OCI-LY7 (cell line): ENCODE data around the gene CTNNA1. TPM values are rescaled to one million over a fixed set of nuclear protein-coding genes. Genes with fewer than 3 reads are reported as not detected.

Source experiments
- BruUV-seq: library from RNA; stranded (reverse); fragments of 400-500 nt; replicated peaks from 2 replicates; lab custom pipeline; 2021; lab: Mats Ljungman, UMichigan
- CTCF ChIA-PET: fragments of 300-600 bp; sonication (Branson Sonifier 250); formaldehyde crosslinking; loops from one replicate; lab custom pipeline; 2022; ENCODE audit warnings: antibody characterized with exemption; ENCODE audit not compliant: unreplicated experiment; lab: Charles Lee
- POLR2A ChIA-PET: fragments of 300-600 bp; sonication (Branson Sonifier 250); formaldehyde crosslinking; loops from one replicate; lab custom pipeline; 2022; ENCODE audit warnings: antibody characterized with exemption; lab: Charles Lee
- DNase-seq: peaks from one replicate; pipeline ENCODE4 v3.0.0-alpha.2; 2015; ENCODE audit warnings: low spot score
- H2AFZ ChIP-seq: fragments of 200-600 bp; sonication (generic), shearing (Covaris generic); 2 replicates; pipeline ENCODE4 v1.6.1; 2014; ENCODE audit warnings: mild to moderate bottlenecking, antibody characterized with exemption, low read length, moderate library complexity
- H3K27ac ChIP-seq: fragments of 200-600 bp; sonication (generic); 2 replicates; pipeline ENCODE4 v1.5.1; 2014; ENCODE audit warnings: mixed run types, low read depth, mild to moderate bottlenecking, moderate library complexity, low read length, inconsistent platforms; ENCODE audit not compliant: poor library complexity, severe bottlenecking
- H3K36me3 ChIP-seq: fragments of 200-600 bp; sonication (generic); 2 replicates; pipeline ENCODE4 v1.6.1; 2014; ENCODE audit warnings: mild to moderate bottlenecking, antibody characterized with exemption, low read length, moderate library complexity, mixed read lengths; ENCODE audit not compliant: insufficient read depth
- H3K4me1 ChIP-seq: fragments of 200-600 bp; sonication (generic); 2 replicates; pipeline ENCODE4 v1.5.1; 2014; ENCODE audit warnings: mild to moderate bottlenecking, low read length; ENCODE audit not compliant: insufficient read depth, poor library complexity, severe bottlenecking
- H3K4me2 ChIP-seq: fragments of 200-600 bp; sonication (generic); 2 replicates; pipeline ENCODE4 v1.6.1; 2014; ENCODE audit warnings: mild to moderate bottlenecking, low read length
- H3K4me3 ChIP-seq: fragments of 200-600 bp; sonication (generic); 2 replicates; pipeline ENCODE4 v1.5.1; 2014; ENCODE audit warnings: mild to moderate bottlenecking, low read depth, low read length; ENCODE audit not compliant: poor library complexity, severe bottlenecking
- H3K79me2 ChIP-seq: fragments of 200-600 bp; sonication (generic); 2 replicates; pipeline ENCODE4 v1.6.1; 2016; ENCODE audit warnings: low read depth, mild to moderate bottlenecking, low read length, moderate library complexity, mixed read lengths; ENCODE audit not compliant: insufficient read depth
- H3K9me2 ChIP-seq: fragments of 200-600 bp; sonication (generic); 2 replicates; pipeline ENCODE4 v1.6.1; 2016; ENCODE audit warnings: mild to moderate bottlenecking, low read length, mixed read lengths; ENCODE audit not compliant: insufficient read depth
- H3K9me3 ChIP-seq: fragments of 200-600 bp; sonication (generic); 2 replicates; pipeline ENCODE4 v1.6.1; 2014; ENCODE audit warnings: mild to moderate bottlenecking, mixed run types, low read length, mixed read lengths
- H4K20me1 ChIP-seq: fragments of 200-600 bp; sonication (generic); 2 replicates; pipeline ENCODE4 v1.6.1; 2014; ENCODE audit warnings: mild to moderate bottlenecking, antibody characterized with exemption, low read length, moderate library complexity, mixed read lengths; ENCODE audit not compliant: insufficient read depth
- EZH2phosphoT487 ChIP-seq: fragments of 200-600 bp; sonication (generic); IDR thresholded peaks from 2 replicates; pipeline ENCODE4 v1.6.1; 2018; ENCODE audit warnings: low read depth, borderline replicate concordance, mild to moderate bottlenecking, mixed run types, antibody characterized with exemption, low read length, moderate library complexity, mixed read lengths
- intact Hi-C: fragments of 100-400 bp; cut with micrococcal nuclease; formaldehyde crosslinking; loops from one replicate; pipeline ENCODE4 v1.10.0; 2022; ENCODE audit not compliant: unreplicated experiment
- total RNA-seq, 2 experiments: library from RNA; depleted of rRNA in 1 of 2; stranded (reverse); fragments of >200 nt in 1 of 2; shearing (Covaris generic) in 1 of 2; gene quantifications; 2 replicates each; pipeline ENCODE4 v1.2.3, GENCODE V29; 2014 to 2022
- TF ChIP-seq, protein P1 (sequence below): fragments of 200-600 bp; sonication (generic); conservative IDR thresholded peaks from 2 replicates; pipeline ENCODE4 v1.5.1; 2014; ENCODE audit warnings: mild to moderate bottlenecking, antibody characterized with exemption, low read length, moderate library complexity, mixed read lengths

Gene CTNNA1
- total RNA-seq, 2 experiments from 2014 or later, result 40.4 to 42.7 TPM

GRCh38 chr5:138969323-138970002 lies 216.2 kb downstream of the CTNNA1 start:
- TF ChIP-seq EZH2phosphoT487, result no peak
- TF ChIP-seq, protein P1, sequence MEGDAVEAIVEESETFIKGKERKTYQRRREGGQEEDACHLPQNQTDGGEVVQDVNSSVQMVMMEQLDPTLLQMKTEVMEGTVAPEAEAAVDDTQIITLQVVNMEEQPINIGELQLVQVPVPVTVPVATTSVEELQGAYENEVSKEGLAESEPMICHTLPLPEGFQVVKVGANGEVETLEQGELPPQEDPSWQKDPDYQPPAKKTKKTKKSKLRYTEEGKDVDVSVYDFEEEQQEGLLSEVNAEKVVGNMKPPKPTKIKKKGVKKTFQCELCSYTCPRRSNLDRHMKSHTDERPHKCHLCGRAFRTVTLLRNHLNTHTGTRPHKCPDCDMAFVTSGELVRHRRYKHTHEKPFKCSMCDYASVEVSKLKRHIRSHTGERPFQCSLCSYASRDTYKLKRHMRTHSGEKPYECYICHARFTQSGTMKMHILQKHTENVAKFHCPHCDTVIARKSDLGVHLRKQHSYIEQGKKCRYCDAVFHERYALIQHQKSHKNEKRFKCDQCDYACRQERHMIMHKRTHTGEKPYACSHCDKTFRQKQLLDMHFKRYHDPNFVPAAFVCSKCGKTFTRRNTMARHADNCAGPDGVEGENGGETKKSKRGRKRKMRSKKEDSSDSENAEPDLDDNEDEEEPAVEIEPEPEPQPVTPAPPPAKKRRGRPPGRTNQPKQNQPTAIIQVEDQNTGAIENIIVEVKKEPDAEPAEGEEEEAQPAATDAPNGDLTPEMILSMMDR, result no peak
- Histone ChIP-seq H3K9me3 (no peaks in the 10 kb centered on the region), H2AFZ (no peak overlapping the region), H3K4me1 (no peaks in the 10 kb centered on the region), H4K20me1 (no peaks in the 10 kb centered on the region), H3K27ac (no peak overlapping the region), H3K9me2 (no peaks in the 10 kb centered on the region), H3K36me3 (no peaks in the 10 kb centered on the region), H3K4me3 (no peak overlapping the region), H3K4me2 (no peak overlapping the region), H3K79me2 (no peaks in the 10 kb centered on the region)
- DNase-seq, result no peak
- BruUV-seq, result no TSS peak
- intact Hi-C loops, result no loop called here
- ChIA-PET POLR2A (no interaction called here), CTCF (no interaction called here)

GRCh38 chr5:138972230-138972629 lies 219.0 kb downstream of the CTNNA1 start:
- CTCF ChIA-PET, result no interaction called here

GRCh38 chr5:138972836-138973235 lies 219.6 kb downstream of the CTNNA1 start:
- no peak overlapping the region for H3K27ac ChIP-seq
- no peak overlapping the region for H2AFZ ChIP-seq
- CTCF ChIA-PET, result no interaction called here
- H3K4me1 ChIP-seq, result no peaks in the 10 kb centered on the region
- no peaks in the 10 kb centered on the region for H3K79me2 ChIP-seq
- no peak overlapping the region for H3K4me3 ChIP-seq
- no peaks in the 10 kb centered on the region for H3K36me3 ChIP-seq
- no peak for DNase-seq
- intact Hi-C loops, result no loop called here
- no peaks in the 10 kb centered on the region for H3K9me3 ChIP-seq
- H4K20me1 ChIP-seq, result no peaks in the 10 kb centered on the region
- POLR2A ChIA-PET, result interaction anchor here (0.6 kb wide), 1 partner anchor 745 kb away, joined by 3 read pairs; no protein-coding TSS in a partner anchor
- no TSS peak for BruUV-seq
- no peak overlapping the region for H3K4me2 ChIP-seq
- TF ChIP-seq, protein P1, result no peak
- no peak for TF ChIP-seq EZH2phosphoT487
- no peaks in the 10 kb centered on the region for H3K9me2 ChIP-seq

More at GRCh38 chr5:138972230-138972629, 219.0 kb downstream of the CTNNA1 start:
- POLR2A ChIA-PET, result interaction anchor here (0.6 kb wide), 1 partner anchor 744 kb away, joined by 3 read pairs; no protein-coding TSS in a partner anchor
- intact Hi-C loops, result no loop called here
- TF ChIP-seq EZH2phosphoT487, result no peak
- TF ChIP-seq, protein P1, result no peak
- no peaks in the 10 kb centered on the region for H3K4me1 ChIP-seq
- DNase-seq, result no peak
- no peaks in the 10 kb centered on the region for H4K20me1 ChIP-seq
- H3K79me2 ChIP-seq, result no peaks in the 10 kb centered on the region
- no peak overlapping the region for H3K4me2 ChIP-seq
- H3K36me3 ChIP-seq, result no peaks in the 10 kb centered on the region
- no peak overlapping the region for H3K4me3 ChIP-seq
- no peak overlapping the region for H3K27ac ChIP-seq
- no peak overlapping the region for H2AFZ ChIP-seq
- no TSS peak for BruUV-seq
- H3K9me3 ChIP-seq, result no peaks in the 10 kb centered on the region
- H3K9me2 ChIP-seq, result no peaks in the 10 kb centered on the region
